ENCODE results near the gene CADM2. TPM values are rescaled to one million over a fixed set of nuclear protein-coding genes. Genes with fewer than 3 reads are reported as not detected.
"Not testable (repeated sequence)": the region's sequence is repeated elsewhere in the genome, so short reads cannot be mapped to it uniquely, and the experiment has no call there.

Gene CADM2
- total RNA-seq, 1 experiment from 2014 or later: not detected

GRCh38 chr3:85120879-85121278 is 162.1 kb downstream of the CADM2 start:
- CTCF ChIA-PET: no interaction called here
- Histone ChIP-seq H3K4me2 (ENCODE audit: low read length) (no peak overlapping the region), H3K4me3 (replicated peaks in 1 of 2; ENCODE audit: low read depth in 1 of 2, low read length in 2 of 2) (no peak overlapping the region), H3K79me2 (ENCODE audit: insufficient read depth, low read length) (no peaks in the 10 kb centered on the region), H3K9me3 (ENCODE audit: control insufficient read depth in 1 of 2, insufficient read depth in 1 of 2, low read depth in 1 of 2, low read length in 2 of 2) (peaks cover 10 to 11% of the 10 kb centered on the region in 2 experiments; a peak in 2 of 4 replicates), H3K4me1 (ENCODE audit: control insufficient read depth in 1 of 2, insufficient read depth in 2 of 2, low read length in 2 of 2) (no peaks in the 10 kb centered on the region), H3K9ac (ENCODE audit: low read length) (no peak overlapping the region), H4K20me1 (ENCODE audit: insufficient read depth) (no peaks in the 10 kb centered on the region), H3K9me2 (ENCODE audit: insufficient read depth) (no peaks in the 10 kb centered on the region), H3K27ac (ENCODE audit: low read depth, low read length) (no peak overlapping the region), H3K36me3 (ENCODE audit: control insufficient read depth in 1 of 2, insufficient read depth in 2 of 2, low read length in 2 of 2) (no peaks in the 10 kb centered on the region), H2AFZ (ENCODE audit: low read depth, low read length, poor library complexity, severe bottlenecking) (no peak overlapping the region), H3K27me3 (ENCODE audit: insufficient read depth, low read length) (no peaks in the 10 kb centered on the region)
- POLR2A ChIA-PET: no interaction called here
- RAD21 ChIA-PET (ENCODE audit: low non-redundant PET in 1 of 2, low total read pairs in 2 of 2, uncharacterized antibody in 2 of 2, unreplicated experiment in 2 of 2): no interaction called here
- ATAC-seq: no peak
- intact Hi-C loops (cut with micrococcal nuclease): no loop called here
- no peak for DNase-seq (ENCODE audit: low read depth, low spot score)
- BruUV-seq (replicated peaks): no TSS peak
- TF ChIP-seq POLR2AphosphoS5 (IDR thresholded peaks at IDR 0.05; ENCODE audit: low read depth, low read length) (no peak), ATF3 (IDR thresholded peaks at IDR 0.05) (no peak), SP1 (IDR thresholded peaks at IDR 0.05; ENCODE audit: low read depth) (no peak), POLR2A (IDR thresholded peaks at IDR 0.05; ENCODE audit: borderline replicate concordance, extremely low read depth, insufficient read depth, insufficient read length) (no peak), ZBTB33 (IDR thresholded peaks at IDR 0.05; ENCODE audit: extremely low read depth, insufficient replicate concordance, low read length) (no peak), ELF1 (IDR thresholded peaks at IDR 0.05; ENCODE audit: borderline replicate concordance, low read depth) (no peak), CBX3 (IDR thresholded peaks at IDR 0.05; ENCODE audit: low read depth) (no peak), EGR1 (IDR thresholded peaks at IDR 0.05; ENCODE audit: low read depth) (no peak), EZH2 (IDR thresholded peaks at IDR 0.05) (no peak), MAX (IDR thresholded peaks at IDR 0.05) (no peak), FOSL1 (IDR thresholded peaks at IDR 0.05; ENCODE audit: low read depth) (no peak), REST (IDR thresholded peaks at IDR 0.05; ENCODE audit: low read depth) (no peak), SIN3A (IDR thresholded peaks at IDR 0.05; ENCODE audit: low read depth) (no peak), EZH2phosphoT487 (IDR thresholded peaks at IDR 0.05; ENCODE audit: borderline replicate concordance) (no peak)

- ATAC-seq; H3K27me3 ChIP-seq (ENCODE audit: insufficient read depth, low read length); H3K36me3 ChIP-seq (ENCODE audit: control insufficient read depth in 1 of 2, insufficient read depth in 2 of 2, low read length in 2 of 2); H3K27ac ChIP-seq (ENCODE audit: low read depth, low read length); H3K9me2 ChIP-seq (ENCODE audit: insufficient read depth); intact Hi-C loops (cut with micrococcal nuclease); H3K9ac ChIP-seq (ENCODE audit: low read length); H3K4me1 ChIP-seq (ENCODE audit: control insufficient read depth in 1 of 2, insufficient read depth in 2 of 2, low read length in 2 of 2); BruUV-seq (replicated peaks); H2AFZ ChIP-seq (ENCODE audit: low read depth, low read length, poor library complexity, severe bottlenecking); H3K4me3 ChIP-seq (replicated peaks in 1 of 2; ENCODE audit: low read depth in 1 of 2, low read length in 2 of 2); POLR2A ChIA-PET; H3K4me2 ChIP-seq (ENCODE audit: low read length); H4K20me1 ChIP-seq (ENCODE audit: insufficient read depth); RAD21 ChIA-PET (ENCODE audit: low non-redundant PET in 1 of 2, low total read pairs in 2 of 2, uncharacterized antibody in 2 of 2, unreplicated experiment in 2 of 2); H3K79me2 ChIP-seq (ENCODE audit: insufficient read depth, low read length); DNase-seq (ENCODE audit: low read depth, low spot score); H3K9me3 ChIP-seq (ENCODE audit: control insufficient read depth in 1 of 2, insufficient read depth in 1 of 2, low read depth in 1 of 2, low read length in 2 of 2); CTCF ChIA-PET: not testable (repeated sequence)
These were observed 174.1 kb downstream of the CADM2 start for GRCh38 chr3:85132864-85133263.
